HG02763 (cell line): ENCODE data around the gene CFAP91.

Experiments
- ATAC-seq: cut with Tn5 transposase; IDR thresholded peaks from one replicate; pipeline ENCODE4 v1.9.1; 2021; ENCODE audit warnings: mild to moderate bottlenecking, moderate library complexity; ENCODE audit not compliant: unreplicated experiment

The CFAP91 gene

DNA sequence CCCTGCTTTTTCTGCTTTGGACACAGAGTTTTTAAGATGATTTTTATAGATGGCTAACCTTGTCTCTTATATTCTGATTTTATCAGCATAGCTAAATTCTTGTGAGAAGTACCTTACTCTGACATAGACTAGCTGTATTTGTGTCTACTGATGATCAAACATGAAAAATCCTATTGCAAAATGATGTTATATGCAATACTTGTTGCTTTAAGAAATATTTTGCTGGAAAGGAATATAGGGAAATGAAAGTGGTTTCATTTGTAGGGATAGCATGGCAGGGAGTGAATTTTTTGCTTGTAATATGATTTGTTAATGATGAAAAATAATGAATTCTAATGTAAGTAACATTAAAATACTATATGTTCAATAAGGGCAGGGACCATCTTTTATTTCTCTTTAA, 35.9 kb downstream of the CFAP91 start:
- no peak for ATAC-seq

DNA sequence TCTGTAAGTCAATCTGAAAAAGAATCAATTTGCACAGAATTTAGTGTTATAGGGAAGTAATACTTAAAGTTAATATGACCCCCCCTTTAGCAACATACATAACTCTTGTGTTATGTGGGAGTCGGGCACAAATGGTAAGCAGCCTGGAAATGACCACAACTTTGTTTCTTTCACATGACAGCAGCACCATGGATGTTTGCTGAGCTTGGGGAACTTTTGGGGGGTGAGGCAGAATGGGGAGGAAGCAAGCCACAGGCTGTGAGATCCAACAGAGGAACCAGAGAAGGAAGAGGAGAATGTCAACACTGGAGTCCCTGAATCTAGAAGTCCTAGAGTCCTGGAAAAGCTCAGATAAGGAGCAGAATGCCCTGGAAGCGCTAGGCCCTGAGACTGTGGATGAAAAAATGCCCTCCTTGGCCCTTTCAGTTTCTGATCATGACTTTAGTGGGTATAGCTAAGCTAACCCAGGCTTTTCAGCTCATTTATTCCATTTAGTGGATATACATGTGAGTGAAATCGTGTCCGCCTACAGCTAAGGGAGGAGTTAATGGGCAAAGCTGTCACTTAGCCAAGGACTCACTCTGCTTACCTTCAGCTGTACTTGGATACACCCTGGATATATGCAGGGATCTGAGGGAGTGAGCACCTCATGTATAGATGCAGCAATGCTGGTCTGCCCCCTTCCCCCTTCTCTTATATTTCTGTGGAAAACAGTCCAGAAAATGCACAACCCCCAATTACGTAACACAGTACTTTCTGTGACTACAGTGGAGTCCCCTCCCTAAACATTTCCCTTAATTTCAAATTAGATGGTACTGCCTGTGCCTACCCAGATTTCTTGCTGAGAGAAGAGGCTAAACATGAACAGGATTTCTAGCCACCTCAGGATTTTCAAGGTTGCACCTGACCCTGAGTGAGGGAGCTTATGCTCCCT, 39.1 kb downstream of the CFAP91 start:
- ATAC-seq: no peak

DNA sequence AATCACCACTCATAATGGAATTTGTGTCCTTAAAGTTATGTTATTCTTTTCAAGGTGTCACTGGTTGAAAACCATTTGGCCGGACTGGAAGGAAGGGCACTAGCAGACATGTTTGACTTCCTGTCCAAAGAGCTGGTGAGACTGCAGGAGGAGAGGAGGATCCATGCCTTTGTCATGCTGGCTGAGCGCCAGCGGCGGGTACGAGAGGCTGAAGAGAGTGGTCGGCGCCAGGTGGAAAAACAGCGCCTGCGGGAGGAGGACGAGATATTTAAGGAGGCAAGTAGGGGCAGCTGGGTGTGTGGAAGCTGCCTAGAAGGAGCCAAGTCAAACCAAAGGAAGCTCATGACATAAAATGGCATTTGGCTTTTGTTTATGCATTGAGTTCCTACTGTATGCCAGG, 41.1 kb downstream of the CFAP91 start:
- ATAC-seq: no peak

DNA sequence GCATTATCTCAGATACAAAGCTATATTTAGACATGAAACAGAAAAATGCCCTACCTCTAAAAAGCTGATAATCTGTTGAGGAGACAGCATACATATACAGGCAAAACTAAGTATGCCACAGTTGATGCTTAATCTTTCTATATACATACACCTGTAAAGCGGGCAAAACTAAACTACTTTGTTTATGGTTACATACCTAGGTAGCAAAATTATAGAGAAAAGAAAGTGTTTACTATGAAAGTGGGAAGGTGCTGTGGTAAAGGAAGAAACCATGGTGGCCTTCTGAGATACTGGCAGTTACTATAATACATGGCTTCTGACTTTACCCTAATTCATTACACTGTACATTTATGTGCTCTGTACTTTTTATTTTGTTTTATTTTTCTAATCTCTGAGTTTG, 43.1 kb downstream of the CFAP91 start:
- ATAC-seq: peak; percentile 58

DNA sequence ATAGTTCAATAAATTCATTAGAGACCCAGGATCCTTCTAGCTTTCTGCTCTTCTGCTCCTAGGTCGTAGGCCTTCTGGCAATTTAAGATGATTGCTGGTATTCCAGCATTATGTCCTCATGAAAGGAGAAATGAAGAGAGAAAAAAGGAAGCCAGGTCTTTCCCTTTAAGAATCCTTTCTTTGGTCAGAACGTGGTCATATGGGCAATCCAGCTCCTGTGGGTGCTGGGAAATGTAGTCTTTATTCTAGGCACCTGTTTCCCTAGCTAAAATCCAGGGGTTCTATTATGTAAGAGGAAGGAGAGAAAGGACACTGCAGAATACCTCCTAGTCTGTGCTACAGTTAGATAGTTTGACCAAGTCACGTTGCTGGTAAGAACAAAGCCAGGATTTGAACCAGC, 43.6 kb downstream of the CFAP91 start:
- no peak for ATAC-seq

DNA sequence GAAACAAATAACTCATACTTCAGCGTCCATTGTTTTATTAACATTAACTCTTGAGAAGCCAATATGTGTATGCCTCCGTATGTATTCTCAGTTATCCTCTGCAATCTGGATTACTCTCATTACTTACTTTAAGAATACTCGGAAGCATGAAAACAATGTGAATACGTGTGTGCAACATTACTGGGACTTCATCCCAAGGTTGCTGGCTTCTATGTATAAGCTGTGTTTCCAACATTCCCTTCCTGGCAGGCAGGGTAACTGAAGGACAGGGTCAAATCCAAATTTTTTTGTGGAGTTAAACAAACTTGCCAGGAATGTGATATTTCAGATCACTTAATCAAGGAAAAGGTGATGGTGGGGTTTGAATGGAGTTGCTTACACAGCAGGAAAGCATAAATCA, 44.5 kb downstream of the CFAP91 start:
- no peak for ATAC-seq

DNA sequence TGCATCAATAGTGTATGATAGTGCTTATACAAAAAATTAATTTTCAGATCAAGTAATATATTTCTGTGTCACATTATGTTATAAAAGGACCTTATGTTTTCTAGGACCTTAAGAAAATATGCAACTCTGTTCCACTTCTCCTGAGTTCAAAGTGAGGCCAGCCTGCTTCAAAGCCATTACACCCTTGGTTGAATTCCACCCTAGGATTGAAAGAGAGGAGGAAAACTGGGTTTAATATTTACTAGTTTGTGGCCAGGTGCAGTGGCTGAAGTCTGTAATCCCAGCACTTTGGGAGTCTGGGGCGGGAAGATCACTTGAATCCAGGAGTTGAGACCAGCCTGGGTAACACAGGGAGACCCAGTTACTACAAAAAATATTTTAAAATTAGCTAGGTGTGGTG, 46.2 kb downstream of the CFAP91 start:
- no peak for ATAC-seq

DNA sequence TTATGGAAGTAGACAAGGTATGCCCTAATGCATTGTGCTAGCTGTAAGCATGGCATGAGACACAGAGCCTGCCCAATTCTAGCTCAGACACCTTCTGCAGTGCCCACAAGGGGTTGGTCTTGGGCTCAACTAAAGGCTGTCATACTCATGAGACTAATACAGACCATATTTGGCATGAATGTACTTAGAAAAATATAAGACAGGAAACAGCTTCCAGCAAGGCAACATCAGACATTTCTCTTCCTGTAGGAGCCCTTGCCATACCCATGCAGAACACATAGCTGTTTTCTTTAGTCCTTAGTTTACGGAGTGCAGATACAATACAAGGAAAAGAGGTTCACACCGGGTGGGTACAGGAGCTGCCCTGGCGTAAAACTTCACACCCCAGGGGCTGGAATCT, 48.6 kb downstream of the CFAP91 start:
- ATAC-seq: no peak
